Activated naive CD4-positive, alpha-beta T cell treated with anti-CD3 and anti-CD28 coated beads for 36 hours (primary cell): Measurements from ENCODE around the gene PPM1E. TPM values are rescaled to one million over a fixed set of nuclear protein-coding genes. Genes with fewer than 3 reads are reported as not detected.
"Not testable (repeated sequence)": the region's sequence is repeated elsewhere in the genome, so short reads cannot be mapped to it uniquely, and the experiment has no call there.

Source experiments
- CTCF ChIA-PET: fragments of 350-600 bp; sonication (Branson Sonifier 250); formaldehyde crosslinking; loops from one replicate; lab custom pipeline; 2021; ENCODE audit warnings: antibody characterized with exemption; lab: Charles Lee
- DNase-seq: peaks from one replicate; pipeline ENCODE4 v3.0.0-alpha.2; 2020
- H3K27ac Mint-ChIP-seq: one replicate; pipeline ENCODE4 v1.8.0; 2021; ENCODE audit warnings: mild to moderate bottlenecking, mixed read lengths
- H3K27me3 Mint-ChIP-seq: one replicate; pipeline ENCODE4 v1.8.0; 2021; ENCODE audit warnings: low read depth, mixed read lengths
- H3K36me3 Mint-ChIP-seq: one replicate; pipeline ENCODE4 v1.8.0; 2021; ENCODE audit warnings: low read depth, mixed read lengths
- H3K4me1 Mint-ChIP-seq: one replicate; pipeline ENCODE4 v1.8.0; 2021; ENCODE audit warnings: low read depth, mixed read lengths
- H3K4me3 Mint-ChIP-seq: one replicate; pipeline ENCODE4 v1.8.0; 2021; ENCODE audit warnings: mild to moderate bottlenecking, moderate library complexity, mixed read lengths
- H3K9me3 Mint-ChIP-seq: one replicate; pipeline ENCODE4 v1.8.0; 2021; ENCODE audit warnings: mixed read lengths
- intact Hi-C: fragments of 100-400 bp; cut with micrococcal nuclease; formaldehyde crosslinking; loops from one replicate; pipeline ENCODE4 v1.15.1; 2023
- total RNA-seq, 2 experiments: library from RNA; stranded (reverse); gene quantifications; one replicate each; pipeline ENCODE4 v1.2.3, GENCODE V29; 2021

Gene PPM1E
- total RNA-seq, 2 experiments from 2014 or later, result 0.05 TPM; not detected in 1

DNA sequence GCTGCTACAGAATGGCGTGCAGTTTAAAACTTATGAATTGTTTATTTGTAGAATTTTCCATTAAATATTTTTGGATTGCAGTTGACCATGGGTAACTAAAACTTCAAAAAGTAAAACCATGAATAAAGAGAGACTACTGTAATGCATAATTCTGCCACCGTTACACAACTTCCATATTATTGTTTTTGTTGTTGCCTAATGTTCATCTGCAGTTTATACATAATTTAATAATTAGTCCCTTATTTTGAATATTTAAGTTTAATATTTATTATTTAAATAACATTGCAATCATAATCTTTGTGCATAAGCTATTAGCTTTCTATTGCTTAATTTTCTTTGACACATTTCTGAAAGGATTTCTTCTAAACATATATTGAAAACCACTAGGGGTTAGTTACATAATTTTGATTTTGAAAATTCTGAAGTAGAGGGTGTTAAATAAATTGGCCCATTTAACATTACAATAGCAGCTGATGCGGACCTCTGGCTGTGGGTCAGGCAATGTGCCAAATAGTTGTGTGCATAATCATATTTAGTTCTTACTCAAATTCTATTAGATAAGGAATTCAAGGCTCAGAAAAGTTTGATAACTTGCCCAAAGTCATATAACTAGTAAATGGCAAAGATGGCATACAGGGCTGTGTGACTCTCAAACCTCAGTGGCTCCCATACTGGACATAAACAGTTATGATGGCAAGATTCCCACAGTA is 31.1 kb downstream of the PPM1E start:
- no peaks in the 10 kb centered on the region for H3K36me3 Mint-ChIP-seq
- no peak overlapping the region for H3K27ac Mint-ChIP-seq
- no peaks in the 10 kb centered on the region for H3K27me3 Mint-ChIP-seq
- intact Hi-C loops, result no loop called here
- H3K4me1 Mint-ChIP-seq, result peaks cover 12% of the 10 kb centered on the region
- no peaks in the 10 kb centered on the region for H3K9me3 Mint-ChIP-seq
- CTCF ChIA-PET, result interaction anchor here (0.6 kb wide), 1 partner anchor 178 kb away, joined by 3 read pairs; no protein-coding TSS in a partner anchor
- H3K4me3 Mint-ChIP-seq, result no peak overlapping the region
- no peak for DNase-seq

DNA sequence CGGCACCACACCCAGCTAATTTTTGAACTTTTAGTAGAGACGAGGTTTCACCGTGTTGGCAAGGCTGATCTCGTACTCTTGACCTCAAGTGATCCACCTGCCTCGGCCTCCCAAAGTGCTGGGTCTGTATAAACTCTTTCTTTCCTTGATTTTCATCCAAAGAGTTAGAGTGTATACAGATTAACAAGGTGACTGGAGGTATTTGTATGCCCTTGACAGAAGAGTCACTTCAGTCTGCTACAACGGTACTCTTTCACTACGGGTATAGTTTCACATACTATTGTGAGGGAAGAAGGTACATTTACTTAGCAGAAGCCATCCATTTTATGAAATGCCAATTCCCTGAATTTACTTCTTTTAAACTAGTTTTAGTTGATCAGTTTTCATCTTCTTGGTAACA is 32.5 kb downstream of the PPM1E start:
- H3K9me3 Mint-ChIP-seq, result no peaks in the 10 kb centered on the region
- H3K27ac Mint-ChIP-seq, result no peak overlapping the region
- H3K27me3 Mint-ChIP-seq, result no peaks in the 10 kb centered on the region
- no peak overlapping the region for H3K4me3 Mint-ChIP-seq
- peaks cover 12% of the 10 kb centered on the region for H3K4me1 Mint-ChIP-seq
- CTCF ChIA-PET, result interaction anchor here (0.7 kb wide), 1 partner anchor 73 kb away, joined by 3 read pairs; no protein-coding TSS in a partner anchor
- intact Hi-C loops, result no loop called here
- H3K36me3 Mint-ChIP-seq, result no peaks in the 10 kb centered on the region
- no peak for DNase-seq

DNA sequence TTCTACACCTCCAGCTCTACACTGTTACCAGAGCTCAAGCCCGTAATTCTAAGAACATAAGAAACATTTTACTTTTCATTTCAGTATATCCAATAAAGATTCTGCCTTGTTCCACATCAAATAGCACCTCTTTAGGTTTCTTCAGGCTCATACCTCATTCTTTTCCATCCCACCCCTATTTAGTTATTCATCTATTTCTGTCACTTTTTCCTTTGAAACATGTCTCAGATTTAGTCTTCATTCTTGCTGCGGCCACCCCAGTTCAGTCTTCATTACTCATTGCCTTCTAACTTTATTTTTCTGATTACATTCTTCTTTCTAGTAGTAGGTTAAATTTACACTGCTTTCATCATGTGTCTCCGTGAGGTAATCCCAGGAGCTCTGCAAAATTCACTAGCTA is 33.5 kb downstream of the PPM1E start:
- H3K4me1 Mint-ChIP-seq, result peaks cover 12% of the 10 kb centered on the region
- H3K9me3 Mint-ChIP-seq, result no peaks in the 10 kb centered on the region
- H3K36me3 Mint-ChIP-seq, result no peaks in the 10 kb centered on the region
- peak; percentile 30 for DNase-seq
- intact Hi-C loops, result no loop called here
- CTCF ChIA-PET, result interaction anchor here (0.6 to 0.8 kb wide), 4 partner anchors 208 to 808 kb away, joined by 3 to 10 read pairs (median 4); no protein-coding TSS in a partner anchor
- H3K27me3 Mint-ChIP-seq, result no peaks in the 10 kb centered on the region
- no peak overlapping the region for H3K27ac Mint-ChIP-seq
- H3K4me3 Mint-ChIP-seq, result no peak overlapping the region

DNA sequence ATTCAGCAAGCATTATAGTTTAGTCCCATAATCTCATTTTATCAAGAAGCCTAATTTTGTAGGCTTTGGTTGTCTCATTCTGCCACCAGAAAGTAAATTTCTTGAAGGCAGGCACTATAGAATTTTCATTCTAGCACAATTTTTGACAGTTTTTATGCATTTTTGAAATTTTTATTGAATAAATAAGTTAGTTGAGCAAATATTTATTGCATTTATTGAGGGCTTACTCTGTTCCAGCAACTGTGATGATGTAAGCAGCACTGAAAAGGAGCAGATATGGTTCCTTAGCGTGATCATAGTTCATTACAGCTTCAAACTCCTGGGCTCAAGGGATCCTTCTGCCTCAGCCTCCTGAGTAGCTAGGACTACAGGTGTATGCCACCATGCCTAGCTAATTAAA is 34.2 kb downstream of the PPM1E start:
- Mint-ChIP-seq H3K4me3 (no peak overlapping the region), H3K27ac (no peak overlapping the region), H3K27me3 (no peaks in the 10 kb centered on the region), H3K36me3 (no peaks in the 10 kb centered on the region), H3K9me3 (no peaks in the 10 kb centered on the region), H3K4me1 (peaks cover 12% of the 10 kb centered on the region)
- CTCF ChIA-PET, result interaction anchor here (0.7 kb wide), 1 partner anchor 809 kb away, joined by 3 read pairs; no protein-coding TSS in a partner anchor
- no peak for DNase-seq
- intact Hi-C loops, result no loop called here

DNA sequence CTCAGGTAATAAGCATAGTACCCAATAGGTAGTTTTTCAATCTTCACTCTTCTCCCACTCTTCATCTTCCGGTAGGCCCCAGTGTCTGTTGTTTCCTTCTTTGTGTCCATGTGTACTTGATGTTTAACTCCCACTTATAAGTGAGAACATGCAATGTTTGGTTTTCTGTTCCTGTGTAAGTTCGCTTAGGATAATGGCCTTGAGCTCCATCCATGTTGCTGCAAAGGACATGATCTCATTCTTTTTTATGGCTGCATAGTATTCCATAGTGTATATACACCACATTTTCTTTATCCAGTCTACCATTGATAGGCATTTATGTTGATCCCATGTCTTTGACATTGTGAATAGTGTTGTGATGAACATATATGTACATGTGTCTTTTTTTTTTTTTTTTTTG is 38.9 kb downstream of the PPM1E start:
- H3K4me1 Mint-ChIP-seq, H3K36me3 Mint-ChIP-seq, intact Hi-C loops, DNase-seq, H3K9me3 Mint-ChIP-seq, H3K27me3 Mint-ChIP-seq, H3K27ac Mint-ChIP-seq, CTCF ChIA-PET, H3K4me3 Mint-ChIP-seq: not testable (repeated sequence)

DNA sequence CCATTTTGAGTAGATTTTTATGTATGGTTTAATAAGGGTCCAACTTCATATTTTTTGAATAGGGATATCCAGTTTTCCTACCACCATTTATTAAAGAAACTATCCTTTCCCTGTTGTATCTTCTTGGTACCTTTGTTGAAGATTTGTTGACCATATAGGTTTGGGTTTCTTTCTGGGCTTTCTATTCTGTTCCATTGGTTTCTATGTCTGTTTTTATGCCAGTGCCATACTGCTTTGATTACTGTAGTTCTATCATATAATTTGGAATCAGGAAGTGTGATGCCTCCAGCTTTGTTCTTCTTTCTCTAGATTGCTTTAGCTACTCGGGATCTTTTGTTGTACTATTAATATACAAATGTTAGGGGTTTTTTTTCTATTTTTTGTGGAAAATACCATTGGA is 46.5 kb downstream of the PPM1E start:
- Mint-ChIP-seq H3K9me3 (no peaks in the 10 kb centered on the region), H3K27me3 (peaks cover 17% of the 10 kb centered on the region), H3K4me3 (no peak overlapping the region), H3K4me1 (no peaks in the 10 kb centered on the region), H3K27ac (no peak overlapping the region), H3K36me3 (no peaks in the 10 kb centered on the region)
- intact Hi-C loops, result no loop called here
- no peak for DNase-seq
- CTCF ChIA-PET, result no interaction called here

DNA sequence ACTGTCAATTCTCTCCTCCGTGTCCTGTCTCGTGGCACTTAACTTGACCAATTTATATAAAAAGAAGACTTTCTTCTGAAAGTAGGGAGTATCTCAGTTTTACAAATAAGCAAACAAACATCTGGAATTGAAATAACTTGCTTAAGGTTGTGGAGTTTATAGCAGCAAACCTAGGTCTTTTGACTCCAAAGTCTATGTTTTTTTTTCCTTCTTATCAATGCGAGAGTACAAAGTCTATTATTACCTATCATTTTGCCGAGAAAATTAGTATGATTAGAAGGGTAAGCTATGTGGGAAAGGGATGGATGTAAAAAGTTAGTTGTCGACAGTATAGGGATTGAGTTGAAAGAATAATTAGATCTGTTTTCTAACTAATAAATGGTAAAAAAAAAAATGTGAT is 50.4 kb downstream of the PPM1E start:
- H3K27me3 Mint-ChIP-seq, result peaks cover 27% of the 10 kb centered on the region
- no peaks in the 10 kb centered on the region for H3K4me1 Mint-ChIP-seq
- H3K9me3 Mint-ChIP-seq, result no peaks in the 10 kb centered on the region
- intact Hi-C loops, result no loop called here
- H3K4me3 Mint-ChIP-seq, result no peak overlapping the region
- H3K36me3 Mint-ChIP-seq, result no peaks in the 10 kb centered on the region
- no peak overlapping the region for H3K27ac Mint-ChIP-seq
- DNase-seq, result no peak
- CTCF ChIA-PET, result no interaction called here

DNA sequence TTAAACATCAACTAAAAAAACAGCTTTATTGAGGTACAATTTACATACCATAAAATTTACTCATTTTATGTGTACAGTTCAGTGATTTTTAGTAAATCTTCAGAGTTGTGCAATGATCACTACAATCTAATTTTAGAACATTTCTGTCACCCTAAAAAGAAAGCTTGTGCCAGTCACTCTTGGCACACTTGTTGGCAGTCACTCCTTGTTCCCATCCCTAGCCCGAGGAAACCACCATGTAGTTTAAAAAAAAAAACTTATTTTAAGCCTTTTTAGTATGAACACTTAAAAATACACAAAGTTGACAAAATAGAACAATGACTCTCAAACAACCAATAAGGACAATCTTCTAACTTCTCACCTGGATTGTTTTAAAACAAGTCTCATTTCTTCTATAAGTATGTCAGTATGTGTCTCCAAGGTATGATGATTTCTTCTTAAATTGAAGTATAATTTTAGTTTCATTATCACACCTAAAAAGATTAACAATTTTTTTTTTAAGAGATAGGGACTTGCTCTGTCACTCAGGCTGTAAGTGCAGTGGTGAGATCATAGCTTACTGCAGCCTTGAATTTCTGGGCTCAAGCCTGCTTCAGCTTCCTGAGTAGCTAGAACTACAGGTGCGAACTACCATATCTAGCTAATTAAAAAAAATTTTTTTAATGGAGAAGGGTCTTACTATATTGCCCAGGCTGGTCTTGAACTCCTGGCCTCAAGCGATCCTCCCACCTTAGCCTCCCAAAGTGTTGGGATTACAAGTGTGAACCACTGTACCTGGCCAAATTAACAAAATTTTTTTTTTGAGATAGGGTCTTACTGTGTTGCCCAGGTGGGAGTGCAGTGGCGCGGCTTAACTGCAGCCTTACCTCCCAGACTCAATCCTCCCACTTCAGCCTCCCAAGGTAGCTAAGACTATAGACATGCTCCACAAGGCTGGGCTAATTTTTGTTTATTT is 53.2 kb downstream of the PPM1E start:
- Mint-ChIP-seq H3K4me1 (no peaks in the 10 kb centered on the region), H3K27ac (no peak overlapping the region), H3K27me3 (peaks cover 16% of the 10 kb centered on the region), H3K4me3 (no peak overlapping the region), H3K9me3 (no peaks in the 10 kb centered on the region), H3K36me3 (no peaks in the 10 kb centered on the region)
- DNase-seq, result no peak
- intact Hi-C loops, result no loop called here
- CTCF ChIA-PET, result no interaction called here

DNA sequence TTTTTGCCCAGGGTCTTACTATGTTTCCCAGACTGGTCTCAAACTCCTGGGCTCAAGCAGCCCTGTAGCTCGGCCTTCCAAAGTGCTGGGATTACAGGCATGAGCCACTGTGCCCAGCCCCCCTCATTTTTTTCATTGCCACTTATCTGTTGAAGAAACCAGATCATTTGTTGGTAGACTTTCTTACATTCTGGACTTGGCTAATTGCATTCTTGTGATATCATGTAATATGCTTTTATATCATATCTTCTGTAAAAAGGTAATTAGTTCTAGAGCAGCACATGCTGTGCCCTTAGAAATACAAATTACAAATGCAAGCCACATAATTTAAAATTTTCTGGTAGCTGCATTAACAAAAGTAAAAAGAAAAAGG is 53.9 kb downstream of the PPM1E start:
- Mint-ChIP-seq H3K27ac (no peak overlapping the region), H3K4me3 (no peak overlapping the region), H3K9me3 (no peaks in the 10 kb centered on the region), H3K4me1 (no peaks in the 10 kb centered on the region), H3K27me3 (peaks cover 16% of the 10 kb centered on the region), H3K36me3 (no peaks in the 10 kb centered on the region)
- DNase-seq, result no peak
- CTCF ChIA-PET, result no interaction called here
- intact Hi-C loops, result no loop called here

DNA sequence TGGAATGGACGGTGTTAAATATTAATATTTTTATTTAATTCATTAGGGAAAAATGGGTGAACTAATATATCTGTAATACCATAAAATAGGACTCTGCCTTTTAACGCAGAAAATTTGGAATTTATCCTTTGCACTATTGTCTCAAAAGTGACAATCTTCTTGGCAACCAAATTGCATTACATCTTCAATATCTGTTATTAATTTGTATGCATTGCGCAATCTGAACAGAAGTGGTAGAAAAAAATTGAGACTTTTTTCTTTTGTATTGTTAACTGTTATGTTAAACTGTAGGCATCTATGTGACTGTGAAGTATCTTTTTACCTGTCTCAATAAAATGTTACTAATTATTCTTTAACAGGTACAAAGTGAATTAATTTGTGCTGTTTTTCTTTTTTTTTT is 55.6 kb downstream of the PPM1E start:
- Mint-ChIP-seq H3K4me1 (no peaks in the 10 kb centered on the region), H3K27ac (no peak overlapping the region), H3K4me3 (no peak overlapping the region), H3K27me3 (peaks cover 12% of the 10 kb centered on the region), H3K9me3 (no peaks in the 10 kb centered on the region), H3K36me3 (no peaks in the 10 kb centered on the region)
- DNase-seq, result no peak
- CTCF ChIA-PET, result interaction anchor here (0.7 kb wide), 1 partner anchor 284 kb away, joined by 3 read pairs; no protein-coding TSS in a partner anchor
- intact Hi-C loops, result no loop called here

DNA sequence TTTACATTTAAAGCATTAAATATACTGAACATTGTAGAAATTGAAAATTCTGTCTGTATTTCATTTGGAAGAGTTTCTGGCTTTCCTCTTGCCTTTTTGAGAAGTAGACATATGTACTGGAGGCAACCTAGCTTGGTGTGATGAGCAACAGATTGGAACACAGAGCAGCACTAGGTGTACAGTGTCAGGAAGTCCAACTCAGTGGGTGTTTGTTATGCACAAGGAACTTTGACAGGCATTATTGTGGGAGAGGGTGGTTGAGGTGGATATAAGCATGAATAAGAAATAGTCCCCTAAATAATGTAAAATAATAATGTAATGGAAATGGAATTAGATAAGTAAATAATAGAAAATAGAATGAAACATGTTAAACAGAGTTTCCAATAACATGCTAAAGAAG is 58.1 kb downstream of the PPM1E start:
- no peak for DNase-seq
- no peaks in the 10 kb centered on the region for H3K4me1 Mint-ChIP-seq
- CTCF ChIA-PET, result interaction anchor here (0.7 kb wide), 1 partner anchor 64 kb away, joined by 3 read pairs; no protein-coding TSS in a partner anchor
- H3K27me3 Mint-ChIP-seq, result peaks cover 3% of the 10 kb centered on the region
- no peaks in the 10 kb centered on the region for H3K36me3 Mint-ChIP-seq
- intact Hi-C loops, result no loop called here
- no peak overlapping the region for H3K27ac Mint-ChIP-seq
- no peaks in the 10 kb centered on the region for H3K9me3 Mint-ChIP-seq
- no peak overlapping the region for H3K4me3 Mint-ChIP-seq

DNA sequence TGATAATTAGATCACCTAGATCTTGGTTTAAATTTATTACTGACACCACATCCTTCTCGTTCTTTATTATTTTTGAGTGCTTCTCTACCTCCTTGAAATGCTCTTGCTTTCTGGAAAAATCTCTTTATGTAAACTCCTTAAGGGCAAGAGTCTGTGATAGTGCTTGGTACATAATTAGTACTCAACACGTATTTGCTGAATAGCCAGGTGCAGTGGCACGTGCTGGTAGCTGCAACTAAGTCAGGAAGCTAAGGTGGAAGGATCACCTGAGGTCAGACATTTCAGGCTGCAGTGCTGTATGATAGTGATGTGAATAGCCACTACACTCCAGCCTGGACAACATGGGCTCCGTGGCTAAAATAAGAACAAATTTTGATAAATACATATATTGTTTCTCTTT is 63.0 kb downstream of the PPM1E start:
- Mint-ChIP-seq H3K4me3 (no peak overlapping the region), H3K27me3 (peaks cover 5% of the 10 kb centered on the region), H3K9me3 (no peaks in the 10 kb centered on the region), H3K36me3 (no peaks in the 10 kb centered on the region), H3K27ac (no peak overlapping the region), H3K4me1 (no peaks in the 10 kb centered on the region)
- CTCF ChIA-PET, result no interaction called here
- no peak for DNase-seq
- intact Hi-C loops, result no loop called here
